Mucosa of stomach (tissue), 1 donor: ENCODE data around the gene ADAM8.
"Not testable (repeated sequence)": the region's sequence is repeated elsewhere in the genome, so short reads cannot be mapped to it uniquely, and the experiment has no call there.

Experiments used
- H3K27me3 ChIP-seq: one replicate; pipeline ENCODE4 v1.7.0; 2013; ENCODE audit warnings: mild to moderate bottlenecking, low read length; ENCODE audit not compliant: control insufficient read depth, insufficient read depth
- H3K36me3 ChIP-seq: one replicate; pipeline ENCODE4 v1.7.0; 2013; ENCODE audit warnings: low read length; ENCODE audit not compliant: control insufficient read depth, insufficient read depth
- H3K4me1 ChIP-seq: one replicate; pipeline ENCODE4 v1.7.0; 2013; ENCODE audit warnings: mild to moderate bottlenecking, low read length; ENCODE audit not compliant: control insufficient read depth, insufficient read depth
- H3K4me3 ChIP-seq: one replicate; pipeline ENCODE4 v1.7.0; 2013; ENCODE audit warnings: low read length
- H3K9ac ChIP-seq: one replicate; pipeline ENCODE4 v1.7.0; 2013; ENCODE audit warnings: mild to moderate bottlenecking, low read length, moderate library complexity
- H3K9me3 ChIP-seq: one replicate; pipeline ENCODE4 v1.7.0; 2013; ENCODE audit warnings: mild to moderate bottlenecking, low read length, moderate library complexity; ENCODE audit not compliant: control insufficient read depth
- donor health status: Pancreatic carcinoma.

Gene ADAM8

DNA sequence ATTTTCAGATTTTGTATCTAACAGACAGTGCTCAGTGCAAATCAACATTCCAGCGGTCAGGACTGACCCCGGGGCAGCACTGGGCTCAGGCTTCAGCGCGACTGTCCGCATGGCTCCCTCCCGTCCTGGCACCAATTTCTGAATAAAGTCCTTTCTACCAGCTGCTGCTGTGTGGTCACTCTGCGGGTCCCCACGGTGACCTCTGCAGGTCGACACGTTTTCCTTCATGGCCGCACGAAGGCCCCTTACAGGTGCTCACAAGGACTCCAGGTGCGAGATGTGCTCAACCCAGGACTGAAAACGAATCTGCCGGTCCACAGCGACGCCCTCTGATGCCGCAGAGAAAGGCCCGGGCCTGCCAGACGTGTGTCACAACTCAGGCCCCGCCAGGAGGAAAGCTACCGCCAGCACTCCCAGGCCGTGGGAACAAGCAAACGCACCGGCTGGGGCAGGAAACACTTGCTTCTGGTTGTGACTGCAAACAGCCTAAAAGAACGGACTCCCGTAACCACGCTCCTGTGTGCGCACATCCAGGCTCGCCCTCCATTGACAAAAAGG lies 50.3 kb downstream of the ADAM8 start:
- no peaks in the 10 kb centered on the region for H3K36me3 ChIP-seq
- H3K9me3 ChIP-seq: no peaks in the 10 kb centered on the region
- no peak overlapping the region for H3K9ac ChIP-seq
- no peaks in the 10 kb centered on the region for H3K4me1 ChIP-seq
- H3K4me3 ChIP-seq: no peak overlapping the region
- peaks cover 33% of the 10 kb centered on the region for H3K27me3 ChIP-seq

DNA sequence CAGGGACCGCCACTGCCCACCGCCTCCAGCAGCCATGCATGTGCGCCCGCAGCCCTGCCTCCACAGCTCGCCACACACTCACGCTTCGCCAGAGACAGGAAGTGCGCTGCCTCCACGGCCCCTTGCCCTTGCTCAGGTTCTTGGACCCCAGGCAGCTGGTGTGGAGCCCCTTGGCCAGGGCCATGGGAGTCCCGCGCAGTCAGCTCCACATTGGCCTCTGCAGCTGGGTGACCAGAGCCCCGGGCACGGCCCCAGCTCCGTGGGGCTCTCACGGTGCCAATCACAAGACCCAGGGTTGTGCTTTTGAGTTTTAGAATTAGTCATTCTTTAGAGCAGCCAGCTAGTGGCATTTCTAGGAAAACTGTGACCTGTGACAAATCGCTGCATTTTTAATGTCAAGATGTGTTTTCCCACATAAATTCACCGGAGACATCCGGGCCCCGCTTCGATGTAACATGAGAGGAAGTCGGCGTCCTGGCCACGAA lies 50.9 kb downstream of the ADAM8 start:
- Histone ChIP-seq H3K4me1 (no peaks in the 10 kb centered on the region), H3K36me3 (no peaks in the 10 kb centered on the region), H3K27me3 (peaks cover 34% of the 10 kb centered on the region), H3K9me3 (no peaks in the 10 kb centered on the region), H3K4me3 (no peak overlapping the region), H3K9ac (no peak overlapping the region)

DNA sequence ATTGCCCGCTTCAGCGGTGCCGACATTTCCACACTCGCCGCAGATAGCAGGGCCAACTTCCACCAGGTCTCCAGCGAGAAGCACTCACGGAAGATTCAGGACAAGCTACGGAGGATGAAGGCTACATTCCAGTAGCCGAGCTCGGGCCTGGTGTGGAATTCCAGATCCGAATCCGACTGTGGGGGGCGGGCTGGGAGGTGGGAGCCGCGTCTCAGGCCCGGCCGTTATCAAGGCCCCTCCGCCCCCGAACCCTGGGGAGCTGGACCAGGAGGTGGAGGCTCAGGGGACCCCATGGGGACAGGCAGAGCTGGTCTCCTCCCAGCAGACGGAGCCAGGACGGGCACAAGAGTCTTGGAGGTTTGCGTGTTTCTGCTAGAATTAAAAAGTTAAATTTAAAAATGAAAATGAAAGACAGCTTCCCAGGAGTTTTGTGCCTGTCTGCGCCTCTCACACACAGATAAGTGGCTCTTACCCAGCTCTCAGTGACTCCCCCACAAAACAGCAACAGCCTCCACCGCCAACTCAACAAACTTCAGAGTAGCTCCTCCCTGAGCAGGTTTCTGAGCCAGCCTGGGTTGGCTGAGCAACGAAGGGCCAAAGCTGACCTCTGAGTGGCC lies 51.8 kb downstream of the ADAM8 start:
- H3K9ac ChIP-seq: no peak overlapping the region
- no peaks in the 10 kb centered on the region for H3K36me3 ChIP-seq
- no peak overlapping the region for H3K4me3 ChIP-seq
- H3K27me3 ChIP-seq: peaks cover 31% of the 10 kb centered on the region
- no peaks in the 10 kb centered on the region for H3K9me3 ChIP-seq
- no peaks in the 10 kb centered on the region for H3K4me1 ChIP-seq

DNA sequence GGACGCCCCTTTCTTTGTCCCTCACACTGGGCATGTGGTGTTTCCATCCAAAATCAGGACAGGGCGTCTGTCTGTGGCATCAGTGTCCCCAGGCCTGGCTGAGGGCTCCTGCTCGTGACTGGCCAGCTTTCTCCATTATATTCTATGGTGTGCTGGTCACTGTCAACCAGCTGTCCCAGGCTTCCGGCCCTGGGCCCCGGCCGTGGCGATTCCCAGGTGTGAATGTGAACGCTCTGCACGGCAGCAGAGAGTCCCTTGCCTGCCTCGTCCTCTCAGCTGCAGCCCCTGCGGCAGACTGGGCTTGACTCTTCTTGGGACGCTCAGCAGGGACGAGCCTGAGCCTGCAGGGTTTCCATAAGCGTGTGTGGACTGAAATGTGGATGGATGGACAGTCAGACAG lies 52.6 kb downstream of the ADAM8 start:
- Histone ChIP-seq H3K9ac (no peak overlapping the region), H3K36me3 (no peaks in the 10 kb centered on the region), H3K4me1 (no peaks in the 10 kb centered on the region), H3K27me3 (peaks cover 34% of the 10 kb centered on the region), H3K9me3 (no peaks in the 10 kb centered on the region), H3K4me3 (no peak overlapping the region)

DNA sequence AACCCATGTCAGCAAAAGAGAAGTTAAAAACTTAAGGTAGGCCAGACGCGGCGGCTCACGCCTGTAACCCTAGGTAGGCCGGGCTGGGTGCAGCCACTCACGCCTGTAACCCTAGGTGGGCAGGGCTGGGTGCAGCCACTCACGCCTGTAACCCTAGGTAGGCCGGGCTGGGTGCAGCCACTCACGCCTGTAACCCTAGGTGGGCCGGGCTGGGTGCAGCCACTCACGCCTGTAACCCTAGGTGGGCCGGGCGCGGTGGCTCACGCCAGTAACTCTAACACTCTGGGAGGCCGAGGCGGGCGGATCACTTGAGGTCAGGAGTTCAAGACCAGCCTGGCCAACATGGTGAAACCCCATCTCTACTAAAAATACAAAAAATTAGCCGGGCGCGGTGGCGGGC lies 54.9 kb downstream of the ADAM8 start:
- H3K9ac ChIP-seq, H3K9me3 ChIP-seq, H3K4me1 ChIP-seq, H3K36me3 ChIP-seq, H3K4me3 ChIP-seq: not testable (repeated sequence)
- peaks cover 26% of the 10 kb centered on the region for H3K27me3 ChIP-seq

DNA sequence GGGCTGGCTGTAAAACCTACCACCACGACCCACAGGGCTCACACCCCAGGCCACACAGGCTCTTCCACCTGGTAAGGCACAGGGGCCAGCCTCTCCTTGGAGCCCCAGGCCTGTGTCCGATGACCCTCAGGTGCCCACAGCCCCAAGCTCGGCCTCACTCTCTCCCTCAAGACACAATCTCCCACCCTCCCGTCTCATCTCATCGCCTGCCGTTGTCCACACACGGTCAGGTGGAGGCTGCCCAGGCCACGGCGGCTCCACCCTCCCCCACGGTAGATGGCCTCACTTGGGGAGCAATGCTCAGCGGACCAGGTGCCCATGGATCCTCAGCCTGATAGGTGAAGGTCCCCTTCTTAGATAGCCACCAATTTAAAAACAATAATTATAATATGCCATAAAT lies 55.3 kb downstream of the ADAM8 start:
- Histone ChIP-seq H3K4me1 (no peaks in the 10 kb centered on the region), H3K36me3 (no peaks in the 10 kb centered on the region), H3K9me3 (no peaks in the 10 kb centered on the region), H3K4me3 (no peak overlapping the region), H3K9ac (no peak overlapping the region), H3K27me3 (peaks cover 24% of the 10 kb centered on the region)

DNA sequence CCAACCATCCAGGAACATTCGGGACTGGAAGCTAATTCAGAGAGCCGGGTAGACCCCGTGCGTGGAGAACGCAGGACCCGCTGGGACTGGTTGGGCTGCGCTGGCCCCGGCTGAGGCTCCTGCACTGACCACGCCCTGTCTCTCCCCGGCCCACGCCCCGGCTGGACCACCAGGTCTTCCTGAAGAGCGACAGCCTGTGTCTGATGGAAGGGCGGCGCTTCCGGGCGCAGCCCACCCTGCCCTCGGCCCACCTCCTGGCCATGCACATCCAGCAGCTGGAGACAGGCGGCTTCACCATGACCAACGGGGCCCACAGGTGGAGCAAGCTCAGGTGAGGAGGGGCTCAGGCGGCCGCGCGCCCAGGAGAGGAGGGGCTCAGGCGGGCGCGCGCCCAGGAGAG lies 56.9 kb downstream of the ADAM8 start:
- no peaks in the 10 kb centered on the region for H3K9me3 ChIP-seq
- peaks cover 24% of the 10 kb centered on the region for H3K27me3 ChIP-seq
- H3K36me3 ChIP-seq: no peaks in the 10 kb centered on the region
- H3K4me1 ChIP-seq: no peaks in the 10 kb centered on the region
- no peak overlapping the region for H3K9ac ChIP-seq
- H3K4me3 ChIP-seq: no peak overlapping the region

DNA sequence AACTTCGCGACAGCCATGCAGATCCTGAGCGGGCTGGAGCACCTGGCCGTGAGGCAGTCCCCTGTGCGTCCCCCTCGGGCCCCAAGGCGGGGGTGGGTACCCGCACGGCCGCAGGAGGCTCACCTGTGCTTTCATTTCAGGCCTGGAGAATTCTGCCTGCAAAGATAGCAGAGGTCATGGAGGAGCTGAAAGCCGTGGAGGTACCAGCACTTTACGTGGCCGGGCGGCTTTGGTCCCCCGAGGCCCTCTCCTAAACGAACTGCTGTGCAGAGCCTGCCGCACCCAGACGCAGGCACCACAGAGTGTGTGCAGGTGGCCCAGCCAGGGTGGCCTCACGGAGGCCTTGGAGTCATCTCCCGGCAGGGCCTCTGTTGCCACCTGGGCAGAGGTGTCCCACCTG lies 57.8 kb downstream of the ADAM8 start:
- Histone ChIP-seq H3K9ac (no peak overlapping the region), H3K4me1 (no peaks in the 10 kb centered on the region), H3K27me3 (peaks cover 18% of the 10 kb centered on the region), H3K4me3 (no peak overlapping the region), H3K36me3 (no peaks in the 10 kb centered on the region), H3K9me3 (no peaks in the 10 kb centered on the region)

DNA sequence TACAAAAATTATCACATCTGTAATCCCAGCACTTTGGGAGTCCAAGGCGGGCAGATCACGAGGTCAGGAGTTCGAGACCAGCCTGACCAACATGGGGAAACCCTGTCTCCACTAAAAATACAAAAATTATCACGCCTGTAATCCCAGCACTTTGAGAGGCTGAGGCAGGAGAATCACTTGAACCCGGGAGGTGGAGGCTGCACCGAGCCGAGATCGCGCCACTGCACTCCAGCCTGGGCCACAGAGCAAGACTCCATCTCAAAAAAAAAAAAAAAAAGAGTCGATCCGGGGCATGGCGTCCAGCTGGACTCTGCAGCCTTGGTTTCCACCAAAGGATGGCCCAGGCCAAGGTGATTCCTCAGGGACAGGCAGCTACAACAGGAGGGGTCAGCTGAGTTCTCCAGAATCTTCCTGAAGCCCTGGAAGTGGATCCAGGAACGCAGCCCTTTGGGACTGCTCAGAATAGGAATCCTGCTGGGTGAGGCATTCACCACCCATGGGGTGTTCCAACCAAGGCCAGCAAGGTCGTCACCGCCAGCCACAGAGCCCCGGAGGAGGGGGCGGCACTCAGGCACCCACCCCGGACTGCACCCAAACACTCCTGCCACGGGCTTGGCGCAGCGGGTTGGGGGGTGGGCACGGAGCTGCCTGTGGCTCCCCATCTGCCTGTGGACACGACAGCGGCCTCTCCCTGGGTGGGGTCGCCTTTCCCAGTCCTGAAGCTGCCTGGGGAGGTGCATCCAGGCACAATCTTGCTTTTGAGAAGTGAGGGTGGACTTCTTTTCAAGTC lies 58.7 kb downstream of the ADAM8 start:
- Histone ChIP-seq H3K27me3 (peaks cover 18% of the 10 kb centered on the region), H3K9ac (no peak overlapping the region)

DNA sequence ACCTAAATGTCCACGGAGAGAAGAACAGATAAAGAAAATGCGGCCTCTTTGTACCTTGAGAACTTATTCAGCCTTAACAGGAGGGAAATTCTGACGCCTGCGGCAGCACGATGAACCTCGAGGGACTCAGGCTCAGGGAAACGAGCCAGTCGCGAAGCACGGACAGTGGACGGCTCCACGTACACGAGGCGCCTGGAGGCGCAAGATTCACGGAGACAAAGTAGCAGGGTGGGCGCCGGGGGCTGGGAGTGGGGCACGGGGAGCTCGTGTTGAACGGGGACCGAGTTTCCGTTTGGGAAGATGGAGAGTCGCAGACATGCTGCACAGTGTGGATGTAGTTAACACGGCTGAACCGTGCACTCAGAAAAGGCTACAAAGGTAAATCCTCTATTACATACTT lies 59.9 kb downstream of the ADAM8 start:
- Histone ChIP-seq H3K4me1 (no peaks in the 10 kb centered on the region), H3K9me3 (no peaks in the 10 kb centered on the region), H3K4me3 (no peak overlapping the region), H3K9ac (no peak overlapping the region), H3K36me3 (no peaks in the 10 kb centered on the region), H3K27me3 (peaks cover 18% of the 10 kb centered on the region)

More for the DNA sequence above, 58.7 kb downstream of the ADAM8 start:
- Histone ChIP-seq H3K36me3 (no peaks in the 10 kb centered on the region), H3K4me1 (no peaks in the 10 kb centered on the region), H3K4me3 (no peak overlapping the region), H3K9me3 (no peaks in the 10 kb centered on the region)

DNA sequence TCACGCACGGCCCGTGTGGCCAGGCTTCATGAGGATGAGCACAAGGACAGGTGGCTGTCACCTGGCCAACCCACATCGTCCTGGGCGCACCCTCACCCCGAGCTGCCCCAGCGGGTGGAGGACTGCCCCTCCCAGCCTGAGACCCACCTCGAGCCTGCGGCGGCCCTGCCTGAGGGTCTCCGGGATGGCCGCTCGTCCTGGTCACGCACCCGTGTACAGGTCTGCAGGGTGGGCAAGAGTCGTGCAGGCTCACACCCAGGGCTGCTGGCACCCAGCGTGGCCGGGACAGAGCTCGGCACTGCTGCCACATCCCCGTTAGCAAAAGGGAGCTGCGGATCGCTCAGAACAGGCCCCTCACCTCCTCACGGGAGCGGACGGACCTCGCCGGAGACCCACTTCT lies 61.1 kb downstream of the ADAM8 start:
- Histone ChIP-seq H3K9me3 (no peaks in the 10 kb centered on the region), H3K36me3 (no peaks in the 10 kb centered on the region), H3K4me1 (no peaks in the 10 kb centered on the region), H3K4me3 (no peak overlapping the region), H3K9ac (no peak overlapping the region), H3K27me3 (peaks cover 12% of the 10 kb centered on the region)
